T-helper 17 cell (primary cell): ENCODE results near the gene C1orf232. TPM values are rescaled to one million over a fixed set of nuclear protein-coding genes. Genes with fewer than 3 reads are reported as not detected.

Source experiments
- ATAC-seq: fragments of 150-1000 bp; cut with Tn5 transposase; 2 replicates; pipeline ENCODE4 v1.10.0; 2021; ENCODE audit warnings: mild to moderate bottlenecking, moderate library complexity
- DNase-seq, 3 donors: peaks; one replicate each; pipeline versions ENCODE4 v3.0.0 to v3.0.0-alpha.2; 2020 to 2021
- H3K9me3 ChIP-seq: one replicate; pipeline ENCODE4 v1.7.0; 2013; ENCODE audit warnings: low read length, mild to moderate bottlenecking; ENCODE audit not compliant: control insufficient read depth, poor library complexity, severe bottlenecking
- H3K27ac Mint-ChIP-seq: one replicate; pipeline ENCODE4 v1.8.0; 2022; ENCODE audit warnings: mild to moderate bottlenecking, moderate library complexity, mixed read lengths
- H3K27me3 Mint-ChIP-seq: one replicate; pipeline ENCODE4 v1.8.0; 2022; ENCODE audit warnings: mixed read lengths
- H3K36me3 Mint-ChIP-seq: one replicate; pipeline ENCODE4 v1.8.0; 2022; ENCODE audit warnings: low read depth, mixed read lengths
- H3K4me1 Mint-ChIP-seq: one replicate; pipeline ENCODE4 v1.8.0; 2022; ENCODE audit warnings: mild to moderate bottlenecking, mixed read lengths
- H3K4me3 Mint-ChIP-seq: one replicate; pipeline ENCODE4 v1.8.0; 2022; ENCODE audit warnings: mild to moderate bottlenecking, moderate library complexity, mixed read lengths
- total RNA-seq, 4 donors: library from RNA in 2 of 4; stranded (reverse) in 2 of 4; gene quantifications; one replicate each; pipeline ENCODE4 v1.2.3 and lab custom pipeline; 2022 to 2026

C1orf232 gene
- total RNA-seq = not detected
- 0 reads per million in 2 donors for total RNA-seq (lab: John Stamatoyannopoulos, UW)

GRCh38 chr1:26168410-26169197, at the start of gene C1orf232:
TSS of gene C1orf232 (minus strand) at chr1:26168963. CDS start at chr1:26168499, 464 bp downstream.
- no peaks in the 10 kb centered on the region for H3K9me3 ChIP-seq
- H3K27ac Mint-ChIP-seq = peak within 1 kb of the TSS; percentile 79
- H3K4me1 Mint-ChIP-seq = peaks cover 16% of the 10 kb centered on the region
- ATAC-seq (no peak), DNase-seq (no peak)
- no peaks in the 10 kb centered on the region for H3K36me3 Mint-ChIP-seq
- H3K27me3 Mint-ChIP-seq = no peaks in the 10 kb centered on the region
- H3K4me3 Mint-ChIP-seq = peak within 1 kb of the TSS; percentile 92

GRCh38 chr1:26215246-26215645, 46.5 kb upstream of the C1orf232 start:
- Mint-ChIP-seq H3K27ac (no peak overlapping the region), H3K4me1 (no peaks in the 10 kb centered on the region), H3K36me3 (no peaks in the 10 kb centered on the region), H3K27me3 (peaks cover 1% of the 10 kb centered on the region), H3K4me3 (no peak overlapping the region)
- ATAC-seq = no peak
- DNase-seq = no peak
- H3K9me3 ChIP-seq = no peaks in the 10 kb centered on the region

GRCh38 chr1:26213335-26213905, 44.7 kb upstream of the C1orf232 start:
- H3K4me1 Mint-ChIP-seq = peaks cover 4% of the 10 kb centered on the region
- no peaks in the 10 kb centered on the region for H3K9me3 ChIP-seq
- DNase-seq = no peak
- H3K4me3 Mint-ChIP-seq = no peak overlapping the region
- ATAC-seq = no peak
- no peak overlapping the region for H3K27ac Mint-ChIP-seq
- H3K27me3 Mint-ChIP-seq = no peaks in the 10 kb centered on the region
- H3K36me3 Mint-ChIP-seq = no peaks in the 10 kb centered on the region

- no peak overlapping the region for H3K27ac Mint-ChIP-seq
- ATAC-seq (no peak), DNase-seq (no peak)
- no peaks in the 10 kb centered on the region for H3K27me3 Mint-ChIP-seq
- peaks cover 4% of the 10 kb centered on the region for H3K4me1 Mint-ChIP-seq
- no peak overlapping the region for H3K4me3 Mint-ChIP-seq
- H3K36me3 Mint-ChIP-seq = no peaks in the 10 kb centered on the region
- no peaks in the 10 kb centered on the region for H3K9me3 ChIP-seq
These were observed 44.0 kb upstream of the C1orf232 start for GRCh38 chr1:26212726-26213125.

GRCh38 chr1:26210147-26210870, 41.5 kb upstream of the C1orf232 start:
- Mint-ChIP-seq H3K27ac (no peak overlapping the region), H3K36me3 (no peaks in the 10 kb centered on the region)

GRCh38 chr1:26203642-26204318, 35.0 kb upstream of the C1orf232 start:
- peaks cover 39% of the 10 kb centered on the region for H3K4me1 Mint-ChIP-seq
- H3K27ac Mint-ChIP-seq = no peak overlapping the region
- H3K36me3 Mint-ChIP-seq = no peaks in the 10 kb centered on the region
- DNase-seq (no peak), ATAC-seq (no peak)
- H3K9me3 ChIP-seq = no peaks in the 10 kb centered on the region
- H3K4me3 Mint-ChIP-seq = peak overlapping the region; percentile 21
- no peaks in the 10 kb centered on the region for H3K27me3 Mint-ChIP-seq

More at GRCh38 chr1:26210147-26210870, 41.5 kb upstream of the C1orf232 start:
- DNase-seq (no peak), ATAC-seq (no peak)
- Mint-ChIP-seq H3K4me1 (peaks cover 4% of the 10 kb centered on the region), H3K27me3 (no peaks in the 10 kb centered on the region), H3K4me3 (no peak overlapping the region)
- H3K9me3 ChIP-seq = no peaks in the 10 kb centered on the region

- DNase-seq (no peak), ATAC-seq (no peak)
- peaks cover 7% of the 10 kb centered on the region for H3K27me3 Mint-ChIP-seq
- peak overlapping the region; percentile 92 for H3K27ac Mint-ChIP-seq
- no peaks in the 10 kb centered on the region for H3K36me3 Mint-ChIP-seq
- no peaks in the 10 kb centered on the region for H3K9me3 ChIP-seq
- peaks cover 39% of the 10 kb centered on the region for H3K4me1 Mint-ChIP-seq
- H3K4me3 Mint-ChIP-seq = peak overlapping the region; percentile 41
These were observed 31.6 kb upstream of the C1orf232 start for GRCh38 chr1:26200413-26200812.

- Mint-ChIP-seq H3K27me3 (peaks cover 7% of the 10 kb centered on the region), H3K27ac (no peak overlapping the region), H3K4me3 (no peak overlapping the region), H3K4me1 (peaks cover 33% of the 10 kb centered on the region), H3K36me3 (no peaks in the 10 kb centered on the region)
- DNase-seq = no peak
- no peaks in the 10 kb centered on the region for H3K9me3 ChIP-seq
- no peak for ATAC-seq
These were observed 29.1 kb upstream of the C1orf232 start for GRCh38 chr1:26197813-26198212.

- ATAC-seq (no peak), DNase-seq (no peak)
- H3K9me3 ChIP-seq = no peaks in the 10 kb centered on the region
- H3K27ac Mint-ChIP-seq = no peak overlapping the region
- peaks cover 7% of the 10 kb centered on the region for H3K27me3 Mint-ChIP-seq
- H3K36me3 Mint-ChIP-seq = no peaks in the 10 kb centered on the region
- H3K4me1 Mint-ChIP-seq = peaks cover 28% of the 10 kb centered on the region
- H3K4me3 Mint-ChIP-seq = no peak overlapping the region
These were observed 28.5 kb upstream of the C1orf232 start for GRCh38 chr1:26197301-26197700.

GRCh38 chr1:26195805-26196204, 27.0 kb upstream of the C1orf232 start:
- H3K36me3 Mint-ChIP-seq = no peaks in the 10 kb centered on the region

GRCh38 chr1:26191739-26192138, 23.0 kb upstream of the C1orf232 start:
- H3K4me3 Mint-ChIP-seq = no peak overlapping the region
- H3K27me3 Mint-ChIP-seq = no peaks in the 10 kb centered on the region
- peak overlapping the region; percentile 1 for H3K27ac Mint-ChIP-seq
- no peaks in the 10 kb centered on the region for H3K9me3 ChIP-seq
- DNase-seq (no peak), ATAC-seq (peak; percentile 20)
- no peaks in the 10 kb centered on the region for H3K36me3 Mint-ChIP-seq
- peaks cover 16% of the 10 kb centered on the region for H3K4me1 Mint-ChIP-seq

More at GRCh38 chr1:26195805-26196204, 27.0 kb upstream of the C1orf232 start:
- Mint-ChIP-seq H3K27me3 (peaks cover 7% of the 10 kb centered on the region), H3K27ac (no peak overlapping the region), H3K4me1 (peaks cover 24% of the 10 kb centered on the region), H3K4me3 (no peak overlapping the region)
- ATAC-seq = no peak
- no peak for DNase-seq
- H3K9me3 ChIP-seq = no peaks in the 10 kb centered on the region

GRCh38 chr1:26190373-26190987, 21.7 kb upstream of the C1orf232 start, which contains the start of gene CATSPER4:
TSS of gene CATSPER4 (plus strand) at chr1:26190602. CDS start at chr1:26190628, 26 bp downstream.
- no peak for DNase-seq
- H3K27me3 Mint-ChIP-seq = no peaks in the 10 kb centered on the region

More at GRCh38 chr1:26190373-26190987, 21.7 kb upstream of the C1orf232 start, which contains the start of gene CATSPER4:
- Mint-ChIP-seq H3K27ac (peak within 1 kb of the TSS; percentile 1), H3K4me1 (peaks cover 16% of the 10 kb centered on the region), H3K36me3 (no peaks in the 10 kb centered on the region), H3K4me3 (no peak within 1 kb of the TSS)
- no peaks in the 10 kb centered on the region for H3K9me3 ChIP-seq
- ATAC-seq = no peak
